RPMI7951 (cell line): ENCODE results near the gene SLC22A23. TPM values are rescaled to one million over a fixed set of nuclear protein-coding genes. Genes with fewer than 3 reads are reported as not detected.

Source experiments
- DNase-seq: peaks from one replicate; pipeline ENCODE4 v3.0.0-alpha.2; 2012; ENCODE audit warnings: low read depth
- total RNA-seq: library from RNA; depleted of rRNA; stranded (reverse); fragments of >200 nt; shearing (Covaris generic); gene quantifications from 2 replicates; pipeline ENCODE4 v1.2.3, GENCODE V29; 2014

Gene SLC22A23
- total RNA-seq, 1 experiment from 2014 or later = 0.72 TPM

DNA sequence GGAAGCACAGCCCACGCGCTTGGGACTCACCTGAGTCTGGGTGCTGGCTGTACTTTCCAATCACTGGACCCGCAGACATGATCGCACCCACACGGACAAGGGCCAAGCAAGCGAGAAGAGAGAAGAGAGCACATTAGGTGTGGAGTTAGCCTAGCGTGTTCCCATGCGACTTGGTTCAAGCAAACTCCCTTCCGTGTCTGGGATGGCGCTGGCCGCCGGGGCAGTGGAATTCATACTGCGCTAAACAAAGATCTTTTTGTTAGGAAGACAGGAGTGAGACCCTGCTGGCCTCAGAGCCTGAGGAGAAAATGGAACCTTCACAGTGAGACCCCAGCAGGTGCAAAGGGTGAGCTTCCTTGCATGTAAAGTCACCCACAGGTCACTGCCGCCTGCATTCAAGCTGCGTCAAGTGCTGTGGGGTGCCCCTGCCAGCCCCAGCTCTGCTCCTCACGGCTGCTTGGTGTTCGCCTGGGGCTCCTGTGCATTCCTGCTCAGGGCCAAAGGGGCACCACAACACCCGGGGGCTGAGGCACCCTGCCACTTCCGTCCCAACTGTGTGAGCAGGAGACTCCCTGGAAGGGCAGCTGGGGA, 171.7 kb downstream of the SLC22A23 start:
- DNase-seq = no peak

DNA sequence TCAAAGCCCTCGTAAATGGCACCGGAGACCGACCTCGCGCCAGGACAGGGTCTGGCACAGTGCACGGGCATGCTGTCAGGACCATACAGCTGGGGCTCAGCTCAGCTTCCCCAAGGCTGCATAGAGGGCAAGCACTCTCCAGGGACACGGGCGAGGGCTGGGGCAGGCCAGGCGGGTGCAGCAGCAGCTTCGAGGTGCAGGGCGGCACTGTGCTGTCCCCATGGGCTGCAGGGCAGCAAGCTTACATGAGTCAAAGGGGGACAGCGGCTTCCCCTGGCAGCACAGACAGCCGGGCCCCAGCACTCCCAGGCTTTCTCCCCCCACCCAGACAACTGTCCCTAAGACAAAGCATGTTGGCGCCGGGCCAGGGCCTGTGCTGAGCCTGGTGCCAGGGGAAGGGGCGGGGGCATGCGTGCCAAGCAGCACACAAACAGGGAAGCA, 172.4 kb downstream of the SLC22A23 start:
- no peak for DNase-seq

DNA sequence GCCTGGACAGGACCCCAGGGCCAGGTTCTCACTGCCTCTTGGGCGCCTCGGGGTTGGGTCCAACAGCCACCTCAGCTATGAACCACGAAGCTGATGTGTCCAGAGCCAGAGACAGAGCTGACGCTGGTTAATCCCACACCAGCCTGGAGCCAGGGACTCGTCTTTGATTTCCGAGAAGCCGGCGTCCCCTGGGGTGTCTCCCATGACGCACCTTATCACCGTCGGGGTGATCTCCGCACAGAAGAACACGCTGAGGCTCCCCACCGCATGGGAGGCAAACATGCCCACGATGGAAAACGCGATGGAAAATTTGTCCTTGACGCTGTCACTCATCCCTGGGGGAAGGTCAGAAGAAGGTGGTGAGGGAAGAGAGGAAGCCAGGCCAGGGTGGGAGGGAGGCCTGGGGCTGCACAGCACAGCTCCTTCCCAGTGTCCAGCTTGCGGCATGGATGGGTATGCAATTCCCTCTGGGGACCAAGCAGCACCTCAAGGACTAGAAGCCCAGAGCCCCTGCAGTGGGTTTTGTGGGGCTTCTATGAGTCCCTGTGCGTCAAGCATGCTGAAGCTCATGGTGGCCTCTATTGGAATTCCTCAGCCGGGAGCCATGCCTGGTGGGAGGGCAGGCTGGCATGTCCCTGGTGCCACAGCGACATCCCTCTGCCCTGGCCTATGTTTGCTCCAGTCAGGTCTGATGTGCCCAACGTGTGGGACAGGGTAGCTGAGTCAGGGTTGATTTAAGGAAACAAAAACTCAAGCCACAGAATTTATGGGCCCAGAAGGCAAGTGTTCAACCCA, 173.0 kb downstream of the SLC22A23 start:
- DNase-seq = no peak

DNA sequence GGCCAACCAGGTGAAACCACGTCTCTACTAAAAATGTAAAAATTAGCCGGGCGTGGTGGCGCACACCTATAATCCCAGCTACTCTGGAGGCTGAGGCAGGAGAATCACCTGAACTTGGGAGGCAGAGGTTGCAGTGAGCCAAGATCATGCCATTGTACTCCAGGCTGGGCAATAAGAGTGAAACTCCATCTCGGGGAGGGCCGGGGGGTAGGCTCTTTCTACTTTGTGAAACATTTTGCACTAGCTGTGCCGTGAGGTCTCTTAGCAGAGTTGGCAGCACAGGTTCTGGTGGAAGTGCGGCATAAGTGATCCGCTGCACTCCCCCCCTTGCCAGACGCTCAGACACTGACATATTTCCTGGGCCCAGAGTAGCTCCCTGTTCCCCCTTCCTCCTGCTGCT, 173.6 kb downstream of the SLC22A23 start:
- no peak for DNase-seq

DNA sequence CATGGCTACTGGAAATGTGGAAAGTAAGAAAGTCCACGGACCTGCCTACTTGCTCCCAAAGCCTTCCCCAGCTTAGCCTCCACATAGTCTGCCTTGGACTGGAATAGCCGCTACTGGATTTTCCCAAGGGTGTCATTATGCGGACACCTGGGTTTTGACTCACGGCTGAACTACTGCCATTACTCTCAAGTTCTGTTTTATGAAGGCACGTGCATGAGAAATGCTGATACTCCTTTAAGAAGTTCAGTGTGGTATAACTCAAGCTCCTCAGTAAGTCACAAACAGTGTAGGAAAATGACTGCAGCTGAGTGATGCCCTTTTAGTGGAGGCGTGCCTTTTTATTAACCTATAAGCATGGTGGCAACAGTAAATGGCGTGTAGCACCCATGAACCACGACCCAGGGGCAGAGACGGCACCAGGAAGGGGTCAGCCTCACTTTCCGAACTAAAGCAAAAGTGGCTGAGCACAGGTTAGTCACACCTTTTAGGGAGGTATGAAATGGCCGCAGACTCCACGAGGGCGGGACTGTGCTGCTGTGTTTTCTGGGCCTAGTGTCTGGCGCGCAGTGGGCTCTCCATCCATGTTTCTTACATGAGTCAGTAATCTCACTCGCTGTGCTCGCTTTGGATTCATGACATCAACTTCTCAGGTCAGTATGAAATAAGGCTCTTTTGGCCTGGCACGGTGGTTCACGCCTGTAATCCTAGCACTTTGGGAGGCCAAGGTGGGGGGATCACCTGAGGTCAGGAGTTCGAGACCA, 174.2 kb downstream of the SLC22A23 start:
- DNase-seq = no peak

DNA sequence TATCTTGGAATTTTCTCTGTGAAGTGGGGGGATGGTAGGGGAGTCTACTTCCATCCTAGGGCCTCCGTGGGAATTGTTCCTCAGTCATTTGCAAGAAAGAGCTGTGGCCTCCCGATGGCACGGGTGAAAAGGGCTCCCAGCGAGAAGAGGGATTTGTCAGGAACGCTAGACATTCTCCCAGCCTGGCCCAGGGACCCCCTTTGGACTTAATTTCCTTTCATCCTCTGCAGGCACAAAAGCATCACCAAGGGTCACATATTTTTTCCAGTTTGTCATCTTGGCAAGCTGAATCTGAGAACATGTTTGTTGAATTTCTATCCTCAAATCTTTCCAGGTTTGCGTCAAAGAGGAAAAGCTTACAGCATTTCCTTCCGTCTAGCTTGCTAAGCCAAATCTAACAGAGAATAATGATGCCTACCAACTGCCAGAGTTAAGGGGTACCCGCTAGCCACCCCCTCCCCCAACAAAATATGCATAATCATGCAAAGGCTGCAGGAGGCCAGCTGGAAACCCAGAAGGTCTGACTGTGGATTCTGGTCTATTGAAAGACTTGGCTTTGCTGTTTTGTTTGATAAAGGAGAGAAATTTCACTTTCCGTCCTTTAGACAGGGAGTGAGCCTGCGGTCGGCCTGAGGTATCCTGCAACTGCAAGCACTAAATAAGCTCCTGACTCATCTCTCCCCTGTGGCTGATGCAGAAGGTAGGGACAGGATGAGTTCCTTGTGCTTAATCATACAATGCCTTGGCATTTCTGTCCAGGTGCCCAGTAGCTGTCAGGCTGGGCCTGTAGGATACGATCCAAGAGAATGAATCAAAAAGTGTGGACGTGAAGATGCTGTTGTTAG, 175.0 kb downstream of the SLC22A23 start:
- DNase-seq = peak; percentile 59

DNA sequence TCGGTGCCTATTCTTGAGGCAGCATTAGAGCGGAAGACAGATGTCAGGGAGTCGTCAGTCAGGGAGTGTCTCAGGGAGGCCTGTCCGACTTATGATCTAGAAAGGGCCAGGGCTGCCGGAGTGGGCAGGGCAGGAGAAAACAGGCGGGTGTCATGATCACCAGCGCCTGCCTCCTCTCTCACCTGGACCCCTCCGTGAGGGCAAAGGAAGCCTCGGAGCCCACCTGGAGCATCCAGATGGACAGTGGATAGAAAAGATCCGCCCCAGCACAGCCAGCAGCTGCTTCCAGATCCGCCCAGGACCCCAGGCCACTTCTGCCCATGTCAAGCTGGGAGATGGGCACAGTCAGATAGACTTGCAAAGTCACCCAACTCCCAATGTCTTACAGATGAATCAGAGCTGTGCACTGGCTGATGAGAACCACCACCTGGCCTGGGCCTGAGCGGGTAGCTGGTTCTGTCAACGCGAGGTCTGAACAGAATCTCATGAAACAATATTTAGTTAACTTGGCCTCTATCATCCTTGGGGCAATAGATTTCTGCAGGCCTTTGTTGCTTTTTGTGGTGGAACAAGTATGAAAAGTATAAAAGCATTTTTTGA, 175.9 kb downstream of the SLC22A23 start:
- DNase-seq = no peak

DNA sequence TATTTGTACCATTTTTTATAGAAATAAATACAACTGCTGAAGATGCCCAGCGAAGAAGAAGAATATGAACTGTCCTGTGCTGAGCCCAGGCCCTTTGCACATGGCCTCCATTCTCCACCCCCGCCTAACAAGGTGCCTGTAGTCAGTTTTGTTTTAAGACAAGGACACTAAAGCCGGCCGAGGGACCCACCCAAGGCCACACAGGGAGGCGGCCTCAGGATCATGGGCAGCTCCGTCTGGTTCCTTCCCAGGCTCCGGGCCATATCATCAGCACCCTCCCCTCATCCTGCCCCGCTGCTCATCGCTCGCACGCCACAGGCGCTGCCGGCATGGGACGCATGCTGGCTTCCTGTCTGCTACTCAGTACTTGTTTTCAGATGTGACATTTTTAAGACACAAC, 176.8 kb downstream of the SLC22A23 start:
- DNase-seq = no peak

DNA sequence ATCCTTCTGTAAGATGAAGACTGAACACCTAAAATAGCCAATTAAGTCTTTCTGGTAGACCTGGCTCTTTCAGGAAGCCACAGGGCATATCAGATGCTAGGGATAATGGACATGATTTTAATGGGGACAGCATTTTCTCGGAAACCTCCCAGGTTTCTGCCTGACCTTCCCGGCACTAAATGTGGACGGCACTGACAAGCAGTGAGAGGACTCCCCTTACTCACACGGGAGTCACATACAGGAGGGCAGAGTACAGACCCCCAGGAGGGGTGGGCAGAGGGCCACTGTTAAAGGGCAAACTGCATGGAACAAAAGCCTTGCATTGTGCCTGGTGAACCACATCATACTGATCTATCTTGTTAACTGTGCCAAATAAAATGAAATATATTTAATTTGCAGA, 178.2 kb downstream of the SLC22A23 start:
- no peak for DNase-seq

DNA sequence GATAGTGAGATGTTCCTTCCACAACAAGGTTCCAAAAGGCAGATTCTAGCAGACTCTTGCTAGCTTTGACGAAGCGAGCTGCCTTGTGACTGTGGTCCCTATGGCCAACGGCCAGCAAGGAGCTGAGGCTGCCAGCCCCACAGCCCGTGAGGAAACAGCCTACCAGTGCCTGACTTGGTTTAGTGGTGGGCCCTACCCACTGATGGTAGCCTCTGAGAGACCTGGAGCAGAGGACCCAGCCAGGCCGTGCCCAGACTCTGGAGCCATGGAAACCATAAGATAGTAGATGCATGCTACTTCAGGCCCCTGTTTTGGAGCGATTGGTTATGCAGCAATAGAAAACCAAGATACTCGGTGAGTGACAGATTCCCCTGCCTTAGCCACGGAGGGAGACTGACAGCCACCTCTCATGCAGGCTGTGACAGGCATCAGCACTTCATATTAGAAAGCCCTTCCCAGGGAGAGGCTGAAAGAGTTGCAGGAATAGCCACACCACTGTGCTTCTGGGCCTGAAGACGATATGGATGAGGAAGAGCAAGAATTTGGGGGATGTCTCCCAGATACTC, 178.9 kb downstream of the SLC22A23 start:
- no peak for DNase-seq

DNA sequence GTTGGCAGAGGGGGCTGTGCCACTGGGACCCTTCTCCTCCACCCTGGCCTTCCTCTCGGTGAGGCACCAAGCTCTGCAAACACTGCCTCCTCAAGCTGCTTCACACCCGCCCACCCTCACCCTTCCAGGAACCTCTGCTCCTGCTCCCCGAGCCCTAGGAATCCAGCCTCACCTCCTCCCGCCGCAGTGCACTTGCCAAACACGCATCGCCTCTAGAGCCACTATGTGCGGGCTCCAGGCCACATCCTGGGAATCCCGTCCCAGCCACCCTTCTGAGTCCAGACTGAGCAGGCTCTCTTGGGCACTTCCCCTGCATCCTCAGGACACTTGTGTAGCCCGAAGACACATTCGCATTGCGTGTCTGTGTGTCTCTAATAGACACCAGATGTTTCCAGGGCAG, 179.6 kb downstream of the SLC22A23 start:
- no peak for DNase-seq

DNA sequence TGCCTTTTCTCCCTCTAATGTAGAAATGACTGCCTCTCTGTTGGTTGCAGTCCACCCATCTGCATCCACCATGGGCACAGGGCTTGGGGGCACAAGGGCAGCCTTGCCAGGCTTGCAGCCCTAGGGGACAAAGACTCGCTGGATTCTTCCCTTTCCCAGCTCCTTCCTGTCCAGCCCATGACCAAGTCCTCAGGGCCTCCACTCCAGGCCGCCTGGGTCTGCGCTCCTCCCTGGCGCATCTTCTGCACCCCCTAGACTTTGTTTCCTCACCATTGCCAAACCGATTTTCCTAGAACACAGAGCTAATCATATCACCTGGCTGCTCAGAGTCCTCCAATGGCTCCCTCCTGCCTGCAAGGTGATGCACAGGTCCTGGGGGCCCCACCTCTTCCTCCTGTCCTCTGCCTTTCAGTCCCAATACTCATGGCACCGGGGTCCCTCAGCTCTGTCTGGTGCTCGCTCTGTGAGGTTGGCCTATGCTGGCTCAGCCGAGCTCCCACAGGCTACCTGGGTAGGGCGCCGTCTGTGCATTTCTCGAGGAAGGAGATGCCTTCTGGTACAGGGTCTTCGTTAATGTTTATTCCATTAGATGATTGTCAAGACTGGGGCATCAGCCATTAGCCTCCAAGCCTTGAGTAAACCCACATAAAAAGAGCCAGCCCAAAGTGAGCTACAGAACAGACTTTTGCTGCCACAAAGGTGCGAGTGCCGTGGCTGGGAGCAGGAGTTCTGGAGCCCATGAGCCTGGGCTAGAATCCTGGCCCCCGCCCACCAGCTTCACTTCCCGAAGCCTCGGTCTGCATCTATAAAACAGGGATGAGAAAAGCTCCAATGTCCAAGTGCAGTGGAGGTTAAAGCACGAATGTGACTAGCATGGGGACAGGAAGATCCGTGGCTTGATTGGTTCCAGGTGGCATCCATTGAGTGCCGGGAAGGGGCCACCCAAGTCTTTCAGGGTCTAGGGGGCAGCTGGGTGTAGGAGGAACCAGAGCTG, 180.4 kb downstream of the SLC22A23 start:
- no peak for DNase-seq

DNA sequence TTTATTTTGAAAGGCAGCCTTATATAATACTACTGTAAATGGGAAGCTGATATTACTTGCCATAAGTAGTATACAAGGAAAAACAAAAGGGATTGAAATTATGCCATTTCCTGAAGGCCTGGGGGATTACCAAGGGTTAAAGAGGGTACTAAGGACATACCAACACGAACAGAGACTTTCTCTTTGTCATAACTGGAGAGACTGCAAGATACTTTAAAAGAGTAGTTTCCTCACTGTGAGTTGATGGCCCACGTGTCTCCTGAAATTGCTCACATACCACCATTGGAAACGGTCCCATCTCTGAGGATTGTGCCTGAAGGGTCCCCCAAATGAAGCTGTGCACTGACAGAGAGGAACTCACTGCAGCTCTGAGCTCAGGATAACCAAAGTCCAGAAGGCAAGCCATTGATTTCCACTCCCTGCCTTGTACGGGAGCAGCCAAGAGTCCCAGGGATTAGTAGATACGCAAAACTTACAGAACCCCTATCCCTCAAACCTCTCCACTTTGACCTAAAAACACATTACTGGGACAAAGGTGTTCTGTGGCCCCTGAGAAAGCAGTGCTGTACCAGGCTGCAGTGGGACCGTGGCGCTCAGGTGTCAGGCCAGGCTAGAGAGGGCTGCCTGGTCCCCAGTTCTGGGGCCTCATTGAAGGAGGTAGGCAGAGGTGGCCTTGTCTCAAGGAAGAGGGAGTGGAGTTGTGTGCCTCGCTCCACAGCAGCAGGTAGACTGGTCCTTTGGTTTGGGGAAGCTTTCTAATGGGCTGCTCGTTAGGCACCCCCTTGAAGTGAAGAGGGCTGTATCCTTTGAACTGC, 182.9 kb downstream of the SLC22A23 start:
- DNase-seq = no peak

DNA sequence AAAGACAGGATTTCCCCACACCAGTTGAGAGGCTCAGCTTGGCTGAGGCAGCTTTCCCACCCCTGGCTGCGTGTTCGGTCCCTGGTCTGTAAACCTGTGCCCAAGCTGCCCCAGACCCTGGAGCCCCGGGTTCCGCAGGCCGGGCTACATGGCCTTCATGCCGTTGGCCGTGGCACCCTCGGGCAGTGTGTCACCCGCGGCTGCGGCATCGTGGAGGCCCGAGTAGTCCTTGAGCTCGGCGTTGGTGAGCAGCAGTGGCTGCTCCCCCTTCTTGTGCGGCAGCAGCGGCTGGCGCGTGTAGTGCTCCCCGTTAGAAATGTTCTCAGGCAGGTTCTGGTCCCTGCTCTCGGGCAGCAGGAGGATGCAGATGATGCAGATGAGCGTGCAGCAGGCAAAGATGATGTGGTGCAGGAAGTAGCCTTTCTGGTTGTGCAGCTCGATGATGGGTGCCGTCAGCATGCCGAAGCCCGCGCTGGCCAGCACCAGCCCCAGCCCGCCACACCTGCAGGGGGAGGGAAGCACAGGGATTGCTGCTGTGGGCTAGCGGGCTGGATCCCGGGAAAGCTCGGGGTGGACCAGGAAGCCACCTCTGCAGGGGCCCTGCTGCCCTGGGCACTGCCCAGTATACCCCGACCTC, 183.8 kb downstream of the SLC22A23 start:
- DNase-seq = no peak

DNA sequence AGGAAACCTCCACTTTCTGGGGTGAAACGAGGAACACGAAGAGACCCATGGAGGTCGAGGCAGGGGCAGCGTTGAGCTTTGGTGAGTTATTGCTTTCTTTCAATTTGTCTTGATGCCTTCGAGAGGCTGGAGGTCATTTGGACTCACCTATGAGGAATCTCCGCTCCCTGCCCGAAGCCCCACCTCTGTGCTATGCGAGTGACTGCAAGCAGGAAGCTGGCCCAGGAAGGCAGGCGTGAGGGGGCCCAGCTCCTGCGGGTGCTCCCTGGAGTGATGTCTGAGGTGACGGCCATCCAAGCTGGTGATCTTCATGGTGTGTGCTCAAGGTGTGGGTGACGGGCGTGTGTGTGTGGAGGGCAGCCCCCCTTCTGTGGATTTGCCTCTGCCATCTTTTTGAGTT, 185.1 kb downstream of the SLC22A23 start:
- no peak for DNase-seq

DNA sequence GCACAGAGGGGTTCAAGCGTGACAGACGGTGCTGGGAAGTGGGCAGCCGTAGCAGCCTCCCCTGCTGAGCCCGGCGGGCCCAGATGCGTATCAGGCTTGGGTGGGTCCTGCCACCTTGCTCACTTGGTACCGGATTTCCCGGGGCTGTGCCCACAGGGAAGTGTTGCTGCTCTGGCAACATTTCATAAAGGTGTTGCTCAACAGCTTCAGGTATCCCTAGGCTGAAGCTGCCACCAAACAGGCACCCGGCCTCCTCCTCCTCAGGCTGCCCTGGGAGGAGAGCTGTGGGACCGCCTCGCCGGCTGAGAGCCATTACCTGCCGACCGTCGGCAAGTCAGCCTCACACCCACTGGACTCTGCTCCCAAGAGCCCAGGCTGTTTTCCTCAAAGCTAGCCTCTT, 186.6 kb downstream of the SLC22A23 start:
- no peak for DNase-seq

DNA sequence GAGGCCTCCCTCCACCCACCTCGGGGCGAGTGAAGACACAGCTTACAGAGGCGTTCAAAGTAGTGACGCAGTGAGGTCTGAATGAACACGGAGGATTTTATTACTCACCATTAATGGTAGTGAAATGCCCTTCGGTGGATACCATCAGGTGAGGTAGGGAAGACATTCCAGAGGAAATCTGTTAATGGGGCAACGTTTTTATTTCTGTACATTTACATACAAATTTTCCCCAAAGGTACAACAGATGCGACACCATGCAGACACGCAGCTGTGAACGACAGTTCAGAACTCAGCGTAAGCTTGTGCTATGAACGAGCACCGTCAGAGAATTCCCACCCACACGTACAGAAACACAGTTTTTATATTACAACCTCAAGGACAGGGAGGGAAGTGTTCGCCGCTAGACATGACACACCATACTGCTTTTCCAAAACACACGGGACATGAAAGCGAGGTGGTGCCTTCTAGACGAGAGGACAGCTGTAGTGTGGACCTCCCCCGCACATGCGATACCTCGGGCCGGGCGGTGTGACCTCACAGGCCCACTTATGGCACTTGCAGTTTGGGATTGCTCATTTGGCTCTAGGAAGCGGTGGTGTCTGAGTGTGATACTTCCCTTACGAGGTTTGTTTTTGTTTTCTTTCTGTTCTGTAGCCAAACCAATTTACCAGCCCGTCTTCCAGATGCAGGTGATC, 187.4 kb downstream of the SLC22A23 start:
- DNase-seq = no peak

DNA sequence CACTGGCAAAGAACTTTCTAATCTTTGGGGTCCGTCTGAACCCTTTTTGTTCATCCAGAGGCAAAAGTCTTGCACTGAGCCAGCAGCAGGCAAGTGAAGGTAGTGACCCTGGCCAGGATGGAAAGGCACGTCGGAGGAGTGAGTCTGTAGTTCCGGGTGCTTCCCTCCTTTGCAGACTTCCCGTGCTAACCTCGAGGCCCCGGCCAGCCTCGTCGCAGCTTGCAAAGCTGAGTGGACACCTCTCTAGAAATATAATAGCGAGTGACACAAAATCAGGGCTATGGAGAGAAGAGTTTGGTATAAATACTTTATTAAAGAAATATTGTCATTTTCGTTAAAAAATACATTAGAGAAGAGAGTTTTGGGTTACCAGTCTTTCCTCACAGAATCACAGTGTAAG, 188.2 kb downstream of the SLC22A23 start:
- DNase-seq = no peak
